Activated effector memory CD4-positive, alpha-beta T cell treated with Interleukin-2 at 50 U/mL for 16 hours (primary cell): ENCODE data around the gene ZFHX2.
A peak's percentile ranks its signal among the peaks of the same experiment; 100 is the strongest.
"Not testable (repeated sequence)": the region's sequence is repeated elsewhere in the genome, so short reads cannot be mapped to it uniquely, and the experiment has no call there.

ENCODE experiments used
- DNase-seq: peaks from one replicate; pipeline ENCODE4 v3.0.0-alpha.2; 2020

Gene ZFHX2

DNA sequence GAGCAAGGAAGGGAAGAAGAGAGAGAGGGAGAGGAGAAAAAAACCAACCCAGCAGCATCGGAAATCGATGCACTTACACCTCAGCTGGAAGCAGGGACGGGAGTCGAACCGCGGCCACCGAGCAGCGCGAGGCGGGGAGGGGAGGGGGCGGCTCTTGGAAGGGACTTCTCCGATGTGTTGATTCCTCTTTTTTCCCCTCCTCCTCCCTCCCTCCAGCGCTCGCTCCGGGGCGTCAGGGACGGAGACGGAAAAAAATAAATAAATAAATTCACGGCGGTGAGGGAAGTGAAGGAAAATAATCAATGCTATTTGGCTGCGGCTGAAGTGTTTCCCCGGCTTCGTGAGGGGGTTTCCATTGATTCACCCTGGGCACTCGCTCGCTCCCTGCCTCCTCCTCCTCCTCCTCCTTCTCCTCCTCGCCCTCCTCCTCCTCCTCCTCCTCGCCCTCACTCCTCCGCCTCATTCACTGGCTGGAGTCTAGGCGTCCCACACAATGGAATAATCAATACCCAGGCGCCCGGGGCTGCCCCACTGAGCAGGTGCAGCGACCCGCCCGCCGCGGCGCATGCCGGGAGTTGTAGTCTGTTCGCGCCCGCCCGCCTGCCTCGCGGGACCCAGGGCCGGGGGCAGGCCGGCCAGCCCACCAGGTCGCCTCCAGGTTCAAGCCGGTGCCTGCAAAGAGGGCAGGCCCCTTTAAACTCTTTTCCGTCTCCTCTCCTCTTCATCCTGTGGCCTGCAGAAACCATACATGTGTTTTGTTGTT lies at the start of gene ZFHX2:
Gene ZFHX2 (minus strand): TSS at position 500 of the 763 bp plus-strand sequence. CDS start 16,440 bp downstream, outside the sequence.
- DNase-seq, result peak; percentile 62

DNA sequence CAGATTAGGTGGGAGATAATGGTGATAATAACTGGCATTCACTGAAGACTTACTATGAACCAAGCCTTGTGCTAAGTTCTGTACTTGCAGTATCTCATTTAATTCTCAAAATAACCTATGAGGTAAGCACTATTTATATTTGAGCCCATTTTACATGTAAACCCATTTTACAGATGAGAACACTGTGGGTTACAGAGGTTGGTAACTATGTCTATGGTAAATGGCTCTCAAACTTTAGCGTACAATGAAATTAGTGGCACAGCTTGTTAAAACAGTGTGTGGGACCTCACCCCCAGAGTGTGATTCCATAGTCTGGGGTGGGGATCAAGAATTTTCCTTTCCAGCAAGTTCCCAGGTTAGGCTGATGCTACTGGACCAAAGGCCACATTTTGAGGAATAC lies 49.2 kb upstream of the ZFHX2 start:
- DNase-seq, result no peak

DNA sequence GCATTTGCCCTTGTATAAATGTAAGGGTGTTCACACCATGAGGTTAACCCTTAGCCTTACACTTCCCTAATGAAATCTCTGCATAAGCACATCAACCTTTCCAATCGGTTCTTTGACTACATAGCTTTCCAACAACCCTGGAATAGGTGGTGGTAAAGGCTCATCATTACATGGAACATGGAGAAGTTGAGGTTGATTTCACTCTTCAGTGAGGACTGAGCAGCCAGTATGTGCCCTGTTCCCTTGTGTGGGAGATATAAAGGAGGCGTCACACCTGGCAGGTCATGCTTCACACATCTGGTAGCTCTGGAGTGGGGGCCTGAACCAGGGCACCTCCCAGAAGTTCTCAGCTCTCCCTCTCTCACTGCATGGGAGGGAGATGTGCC lies 48.8 kb upstream of the ZFHX2 start:
- DNase-seq, result no peak

GRCh38 chr14:23594191-23594590 lies 42.6 kb upstream of the ZFHX2 start:
- DNase-seq, result not testable (repeated sequence)

- DNase-seq, result no peak
These were observed 38.6 kb upstream of the ZFHX2 start for GRCh38 chr14:23590198-23590597.

- no peak for DNase-seq
These were observed 38.0 kb upstream of the ZFHX2 start for GRCh38 chr14:23589606-23590005.

DNA sequence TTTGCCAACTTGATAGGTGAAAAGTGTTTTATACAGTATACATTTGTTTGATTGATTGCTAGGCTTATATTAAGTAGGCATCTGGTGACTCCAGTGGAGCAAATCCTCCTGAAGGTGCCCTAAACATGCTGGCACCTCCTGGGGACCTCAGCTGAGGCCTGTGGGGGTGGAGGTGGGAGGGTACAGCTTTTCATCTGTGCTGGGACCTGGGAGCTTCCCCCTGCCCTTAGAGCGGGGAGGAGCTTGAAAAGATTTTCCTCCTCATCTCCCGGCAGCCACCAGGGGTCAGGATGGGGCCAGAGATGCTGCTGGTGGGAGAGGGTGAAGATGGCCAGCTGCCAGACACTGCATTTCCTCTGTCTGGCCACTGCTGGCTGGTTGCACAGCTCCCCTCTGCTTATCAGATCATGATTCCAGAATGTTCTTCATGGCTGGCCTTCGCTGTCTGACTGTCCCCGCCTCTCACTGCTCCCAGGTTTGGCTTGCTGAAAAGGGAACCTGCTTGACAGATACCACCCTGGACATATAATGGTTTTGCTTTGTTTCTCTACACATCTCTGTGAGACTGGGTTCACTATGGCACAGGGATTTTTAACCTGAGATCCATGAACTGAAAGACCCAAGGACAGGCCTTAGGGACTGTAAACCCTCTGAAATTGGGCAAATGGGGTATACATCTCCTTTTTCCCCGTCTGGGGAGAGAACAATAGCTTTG lies 37.5 kb upstream of the ZFHX2 start:
- peak; percentile 70 for DNase-seq

DNA sequence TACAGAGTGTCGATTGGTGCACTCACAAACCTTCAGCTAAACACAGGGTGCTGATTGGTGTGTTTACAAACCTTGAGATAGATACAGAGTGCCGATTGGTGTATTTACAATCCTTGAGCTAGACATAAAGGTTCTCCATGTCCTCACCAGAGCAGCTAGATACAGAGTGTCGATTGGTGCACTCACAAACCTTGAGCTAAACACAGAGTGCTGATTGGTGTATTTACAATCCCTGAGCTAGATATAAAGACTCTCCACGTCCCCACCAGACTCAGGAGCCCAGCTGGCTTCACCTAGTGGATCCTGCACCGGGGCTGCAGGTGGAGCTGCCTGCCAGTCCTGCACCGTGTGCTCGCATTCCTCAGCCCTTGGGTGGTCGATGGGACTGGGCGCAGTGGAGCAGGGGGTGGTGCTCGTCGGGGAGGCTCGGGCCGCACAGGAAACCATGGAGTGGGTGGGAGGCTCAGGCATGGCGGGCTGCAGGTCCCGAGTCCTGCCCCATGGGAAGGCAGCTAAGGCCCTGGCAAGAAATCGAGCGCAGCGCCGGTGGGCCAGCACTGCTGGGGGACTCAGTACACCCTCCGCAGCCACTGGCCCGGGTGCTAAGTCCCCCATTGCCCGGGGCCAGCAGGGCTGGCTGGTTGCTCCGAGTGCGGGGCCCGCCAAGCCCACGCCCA lies 33.1 kb upstream of the ZFHX2 start:
- DNase-seq, result not testable (repeated sequence)

DNA sequence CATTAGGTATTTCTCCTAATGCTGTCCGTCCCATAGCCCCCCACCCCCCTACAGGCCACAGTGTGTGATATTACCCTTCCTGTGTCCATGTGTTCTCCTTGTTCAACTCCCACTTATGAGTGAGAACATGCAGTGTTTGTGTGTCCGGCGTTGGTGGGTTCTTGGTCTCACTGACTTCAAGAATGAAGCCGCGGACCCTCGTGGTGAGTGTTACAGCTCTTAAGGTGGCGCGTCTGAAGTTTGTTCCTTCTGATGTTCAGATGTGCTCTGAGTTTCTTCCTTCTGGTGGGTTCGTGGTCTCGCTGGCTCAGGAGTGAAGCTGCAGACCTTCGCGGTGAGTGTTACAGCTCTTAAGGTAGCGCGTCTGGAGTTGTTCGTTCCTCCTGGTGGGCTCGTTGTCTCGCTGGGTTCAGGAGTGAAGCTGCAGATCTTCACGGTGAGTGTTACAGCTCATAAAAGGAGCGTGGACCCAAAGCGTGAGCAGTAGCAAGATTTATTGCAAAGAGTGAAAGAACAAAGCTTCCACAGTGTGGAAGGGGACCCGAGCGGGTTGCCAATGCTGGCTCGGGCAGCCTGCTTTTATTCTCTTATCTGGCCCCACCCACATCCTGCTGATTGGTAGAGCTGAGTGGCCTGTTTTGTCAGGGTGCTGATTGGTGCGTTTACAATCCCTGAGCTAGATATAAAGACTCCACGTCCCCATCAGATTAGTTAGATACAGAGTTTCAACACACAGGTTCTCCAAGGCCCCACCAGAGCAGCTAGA lies 32.4 kb upstream of the ZFHX2 start:
- not testable (repeated sequence) for DNase-seq

DNA sequence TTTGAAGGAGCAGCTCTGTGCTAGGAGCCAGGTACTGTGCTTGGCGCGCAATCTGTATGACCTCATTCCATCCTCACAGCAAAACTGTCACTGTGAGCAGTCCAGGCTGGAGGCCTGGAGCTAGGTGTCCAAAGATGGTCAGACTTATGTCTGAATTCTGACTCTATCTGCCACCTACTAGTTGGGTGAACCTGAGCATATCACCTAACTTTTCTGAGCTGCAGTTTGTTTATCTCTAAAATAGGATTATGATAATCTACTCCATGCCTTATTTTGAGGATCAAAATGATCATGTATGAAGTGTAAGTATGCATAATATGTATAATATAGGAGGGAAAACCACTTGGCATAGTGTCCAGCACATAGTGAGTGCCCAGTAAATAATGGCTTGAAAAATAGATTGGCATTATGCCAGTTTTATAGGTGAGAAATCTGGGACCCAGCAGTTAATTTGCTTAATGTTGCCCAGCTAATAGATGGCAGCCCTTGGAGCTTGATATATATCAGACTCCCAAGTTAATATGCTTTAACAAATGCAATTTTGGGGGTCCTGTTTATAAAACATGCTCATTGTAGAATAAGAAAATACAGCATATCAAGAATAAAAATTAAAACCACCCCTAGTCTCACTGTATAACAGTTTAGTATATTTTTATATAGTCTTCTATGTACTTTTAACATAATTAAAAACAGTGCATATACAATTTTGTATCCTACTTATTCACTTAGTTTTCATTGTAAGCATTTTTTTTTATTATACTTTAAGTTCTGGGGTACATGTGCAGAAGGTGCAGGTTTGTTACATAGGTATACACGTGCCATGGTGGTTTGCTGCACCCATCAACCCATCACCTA lies 31.6 kb upstream of the ZFHX2 start:
- no peak for DNase-seq

DNA sequence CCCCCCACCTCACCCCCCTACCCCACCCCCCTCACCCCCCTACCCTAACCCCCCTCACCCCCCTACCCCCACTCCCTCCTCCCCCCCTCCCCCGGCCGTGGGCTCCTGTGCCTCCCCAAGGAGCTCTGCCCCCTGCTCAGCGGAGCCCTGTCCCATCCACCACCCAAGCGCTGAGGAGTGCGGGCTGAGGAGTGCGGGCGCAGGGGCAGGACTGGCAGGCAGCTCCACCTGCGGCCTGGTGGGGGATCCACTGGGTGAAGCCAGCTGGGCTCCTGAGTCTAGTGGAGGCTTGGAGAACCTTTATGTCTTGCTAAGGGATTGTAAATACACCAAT lies 29.4 kb upstream of the ZFHX2 start:
- DNase-seq, result no peak

- DNase-seq, result no peak
These were observed 28.8 kb upstream of the ZFHX2 start for GRCh38 chr14:23580152-23580926.

- no peak for DNase-seq
These were observed 28.2 kb upstream of the ZFHX2 start for GRCh38 chr14:23579739-23580138.

DNA sequence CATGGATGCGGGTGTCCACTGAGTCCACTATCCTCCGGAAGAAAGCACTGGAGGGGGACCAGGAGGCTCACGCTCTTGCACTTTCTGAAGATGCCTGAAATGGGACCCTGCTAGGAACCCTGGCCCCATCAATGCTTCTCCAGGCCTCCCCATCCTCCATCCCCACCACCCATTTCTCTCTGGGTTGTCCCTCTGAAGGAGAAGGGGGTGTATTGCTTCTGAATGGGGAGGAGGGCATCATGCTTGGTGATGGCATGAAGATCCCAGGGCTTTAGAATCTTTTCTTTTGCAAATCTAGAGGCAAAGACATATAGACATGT lies 27.7 kb upstream of the ZFHX2 start:
- DNase-seq, result no peak

DNA sequence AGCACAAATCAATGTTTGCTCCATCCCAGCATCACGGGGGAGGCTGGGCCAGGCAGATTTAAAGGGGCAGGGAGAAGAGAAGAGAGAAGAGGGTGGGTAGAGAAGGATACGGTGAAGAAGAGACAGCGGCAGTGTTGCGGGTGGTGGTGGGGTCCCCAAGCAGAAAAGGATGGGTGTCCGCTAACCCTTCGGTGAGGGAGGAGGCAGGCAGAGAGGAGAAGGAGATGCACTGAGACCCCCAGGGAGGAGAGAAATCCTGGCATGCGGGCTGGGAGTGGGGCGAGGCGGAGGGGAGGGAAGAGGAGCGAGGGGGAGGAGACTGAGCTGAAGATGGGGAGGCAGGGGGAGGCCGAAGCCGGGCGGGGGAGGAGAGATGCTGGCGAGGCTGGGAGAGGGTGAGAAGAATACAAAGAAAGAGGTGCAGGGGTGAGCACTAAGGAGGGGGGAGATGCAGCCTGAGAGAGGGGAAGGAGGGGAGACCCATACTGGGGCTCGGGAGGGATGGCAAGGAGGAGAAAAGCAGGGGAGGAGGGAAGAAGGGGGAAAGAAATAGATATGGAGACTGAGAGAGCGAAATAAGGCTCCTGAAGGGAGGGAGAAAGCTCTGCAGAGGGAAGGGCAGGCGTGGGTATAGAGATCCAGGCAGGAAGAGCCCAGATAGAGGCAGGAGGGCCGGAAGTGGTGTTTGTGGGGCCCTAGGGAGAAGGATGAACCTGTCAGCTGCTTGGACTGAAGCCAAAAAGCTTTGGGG lies 27.2 kb upstream of the ZFHX2 start, which contains the start of gene JPH4:
Gene JPH4 (minus strand): TSS at position 231 of the 751 bp plus-strand sequence. CDS start 1,337 bp downstream, outside the sequence.
- DNase-seq, result no peak

DNA sequence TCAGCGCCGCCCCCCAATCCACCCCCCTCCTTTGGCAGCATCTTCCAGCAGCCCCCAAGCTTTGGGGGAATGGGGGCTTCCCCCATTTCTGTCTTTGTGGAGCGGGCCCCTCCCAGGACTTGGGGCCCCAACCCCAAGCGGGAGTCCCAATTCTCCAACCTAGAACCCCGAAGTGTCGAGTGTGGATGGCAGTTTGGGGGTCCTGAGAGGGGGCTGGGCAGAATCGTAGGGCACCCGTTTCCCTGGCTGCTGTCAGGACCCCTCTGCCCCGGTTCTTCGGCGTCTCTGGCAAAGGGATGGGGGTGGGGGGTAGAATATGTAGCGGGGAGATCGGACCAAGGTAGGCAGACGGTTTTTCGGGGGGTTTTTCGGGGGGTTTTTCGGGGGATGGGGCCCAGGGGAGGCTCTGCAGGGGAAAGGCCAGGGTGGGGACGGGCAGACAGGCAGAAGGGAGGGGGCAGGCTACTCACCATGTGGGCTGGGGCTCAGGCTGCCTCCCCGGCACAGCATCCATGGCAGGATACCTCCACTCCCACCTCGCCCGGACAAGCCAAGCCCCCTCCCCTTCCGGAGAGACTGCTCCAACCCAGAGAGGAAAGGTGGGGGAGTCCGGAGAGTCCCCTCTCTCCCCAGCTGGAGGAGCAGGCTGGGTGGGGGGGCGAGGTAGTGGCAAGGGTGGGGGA lies 26.3 kb upstream of the ZFHX2 start:
- no peak for DNase-seq

DNA sequence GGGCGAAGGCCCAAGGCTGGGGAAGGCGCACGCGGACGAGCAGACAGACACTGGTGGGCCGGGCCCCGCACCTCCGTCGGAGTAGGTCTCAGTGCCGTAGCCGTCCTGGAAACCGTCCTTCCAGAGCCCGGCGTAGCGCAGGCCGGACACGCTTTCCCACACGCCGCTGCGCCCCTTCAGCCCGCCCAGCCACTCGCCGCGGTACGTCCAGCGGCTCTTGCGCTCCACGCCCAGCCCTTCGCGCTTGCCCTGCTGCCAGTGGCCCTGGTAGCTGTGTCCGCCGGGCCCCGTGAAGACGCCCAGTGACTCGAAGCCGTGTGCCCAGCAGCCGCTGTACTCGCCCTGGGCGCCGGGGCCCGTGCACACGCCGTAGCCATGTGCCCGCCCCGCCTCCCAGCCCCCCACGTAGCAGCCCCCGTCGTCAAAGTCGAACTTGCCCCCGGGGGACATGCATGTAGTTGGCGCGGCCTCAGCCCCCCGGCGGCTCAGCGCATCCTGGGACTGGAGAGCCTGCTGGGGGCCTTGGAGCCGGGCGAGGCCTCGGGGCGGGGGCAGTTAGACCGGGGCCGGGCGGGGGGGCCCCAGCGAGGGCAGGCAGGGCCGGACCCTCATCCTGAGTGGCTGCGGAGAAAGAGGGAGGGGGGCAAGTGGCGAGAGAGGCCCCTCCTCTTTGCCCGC lies 25.6 kb upstream of the ZFHX2 start:
- no peak for DNase-seq

GRCh38 chr14:23573384-23574015 lies 21.9 kb upstream of the ZFHX2 start:
- no peak for DNase-seq

DNA sequence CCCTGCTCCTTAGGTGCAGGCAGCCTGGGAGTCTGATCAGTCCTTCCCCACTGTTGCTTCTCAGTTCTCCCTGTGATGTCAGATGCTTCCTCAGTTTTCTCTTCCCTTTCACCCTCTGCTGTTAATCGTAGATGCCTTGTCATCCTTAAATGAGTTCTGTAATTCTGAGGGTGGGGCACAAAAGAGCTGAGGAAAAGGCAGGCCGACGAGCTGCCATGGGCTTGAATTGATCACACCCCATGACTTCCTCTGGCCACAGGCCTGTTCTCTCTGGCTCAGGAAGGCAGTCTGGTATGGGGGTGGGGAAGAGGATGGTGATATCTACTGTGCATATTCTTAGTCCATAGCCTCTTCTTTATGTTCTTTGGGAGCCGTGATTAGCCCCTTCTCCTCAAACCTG lies 21.3 kb upstream of the ZFHX2 start:
- no peak for DNase-seq
